MG63 (cell line): ENCODE data around the gene MRE11. TPM values are rescaled to one million over a fixed set of nuclear protein-coding genes. Genes with fewer than 3 reads are reported as not detected.

Source experiments
- DNase-seq: peaks from one replicate; pipeline ENCODE4 v3.0.0-alpha.2; 2020
- H3K27me3 ChIP-seq: fragments of 250-450 bp; sonication (Bioruptor Pico); 2 replicates; pipeline ENCODE4 v1.5.1; 2020; ENCODE audit warnings: mild to moderate bottlenecking, moderate library complexity
- H3K36me3 ChIP-seq: fragments of 250-450 bp; sonication (Bioruptor Pico); 2 replicates; pipeline ENCODE4 v1.5.1; 2020; ENCODE audit warnings: mild to moderate bottlenecking, moderate library complexity
- H3K4me3 ChIP-seq: fragments of 250-450 bp; sonication (Bioruptor Pico); 2 replicates; pipeline ENCODE4 v1.5.1; 2020; ENCODE audit warnings: mild to moderate bottlenecking, moderate library complexity
- H3K9me3 ChIP-seq: fragments of 250-450 bp; sonication (Bioruptor Pico); 2 replicates; pipeline ENCODE4 v1.5.1; 2020; ENCODE audit warnings: mild to moderate bottlenecking, moderate library complexity
- total RNA-seq: library from RNA; depleted of rRNA; stranded (reverse); fragments of >200 nt; shearing (Covaris generic); gene quantifications from 2 replicates; pipeline ENCODE4 v1.2.3, GENCODE V29; 2014; ENCODE audit warnings: low replicate concordance; rRNA removed

MRE11 gene
- 8.8 and 27.8 TPM in 2 replicates for total RNA-seq

- Histone ChIP-seq H3K4me3 (peak within 1 kb of the TSS; percentile 91), H3K9me3 (no peaks in the 10 kb centered on the region), H3K27me3 (no peaks in the 10 kb centered on the region), H3K36me3 (peaks cover 24% of the 10 kb centered on the region)
- peak; percentile 97 for DNase-seq
Measured at GRCh38 chr11:94493281-94494125, at the start of gene MRE11, which contains the start of gene ANKRD49. TSS of gene MRE11 (minus strand) at chr11:94493844. CDS start at chr11:94492801, 1,043 bp downstream. TSS of gene ANKRD49 (plus strand) at chr11:94493984. CDS start at chr11:94496694, 2,710 bp downstream.

GRCh38 chr11:94539420-94539819, 45.8 kb upstream of the MRE11 start:
- no peaks in the 10 kb centered on the region for H3K27me3 ChIP-seq
- no peak overlapping the region for H3K4me3 ChIP-seq
- H3K36me3 ChIP-seq = no peaks in the 10 kb centered on the region
- DNase-seq = no peak
- no peaks in the 10 kb centered on the region for H3K9me3 ChIP-seq

- no peaks in the 10 kb centered on the region for H3K9me3 ChIP-seq
- 0 out of 2 replicates have a peak overlapping the region, but pooled peaks have one; percentile 2 for H3K4me3 ChIP-seq
- no peaks in the 10 kb centered on the region for H3K36me3 ChIP-seq
- peak; percentile 80 for DNase-seq
- H3K27me3 ChIP-seq = no peaks in the 10 kb centered on the region
Measured at GRCh38 chr11:94537031-94537600, 43.5 kb upstream of the MRE11 start.

DNA sequence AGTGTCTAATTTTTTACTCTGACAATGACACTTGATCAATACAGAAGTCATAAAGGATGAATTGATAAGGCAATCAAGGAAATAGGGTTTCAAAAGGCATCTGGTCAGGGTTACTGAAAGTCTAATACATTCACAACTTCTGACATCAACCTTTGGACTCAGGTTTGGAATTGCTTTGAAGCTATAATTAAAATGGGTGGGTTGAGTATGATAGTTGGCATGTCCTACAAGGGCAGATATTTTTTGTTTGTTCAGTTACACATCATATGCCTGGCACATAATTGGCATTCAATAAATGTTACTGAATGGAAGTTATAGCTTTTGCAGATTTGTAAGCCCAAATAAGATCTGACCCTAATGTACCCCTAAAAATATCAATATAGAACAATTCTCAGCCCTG, 42.7 kb upstream of the MRE11 start:
- H3K9me3 ChIP-seq = no peaks in the 10 kb centered on the region
- no peaks in the 10 kb centered on the region for H3K27me3 ChIP-seq
- 0 out of 2 replicates have a peak overlapping the region, but pooled peaks have one; percentile 2 for H3K4me3 ChIP-seq
- no peaks in the 10 kb centered on the region for H3K36me3 ChIP-seq
- no peak for DNase-seq

GRCh38 chr11:94533696-94534630, 40.3 kb upstream of the MRE11 start:
- H3K9me3 ChIP-seq = no peaks in the 10 kb centered on the region
- H3K27me3 ChIP-seq = no peaks in the 10 kb centered on the region
- no peak overlapping the region for H3K4me3 ChIP-seq
- DNase-seq = no peak
- no peaks in the 10 kb centered on the region for H3K36me3 ChIP-seq

DNA sequence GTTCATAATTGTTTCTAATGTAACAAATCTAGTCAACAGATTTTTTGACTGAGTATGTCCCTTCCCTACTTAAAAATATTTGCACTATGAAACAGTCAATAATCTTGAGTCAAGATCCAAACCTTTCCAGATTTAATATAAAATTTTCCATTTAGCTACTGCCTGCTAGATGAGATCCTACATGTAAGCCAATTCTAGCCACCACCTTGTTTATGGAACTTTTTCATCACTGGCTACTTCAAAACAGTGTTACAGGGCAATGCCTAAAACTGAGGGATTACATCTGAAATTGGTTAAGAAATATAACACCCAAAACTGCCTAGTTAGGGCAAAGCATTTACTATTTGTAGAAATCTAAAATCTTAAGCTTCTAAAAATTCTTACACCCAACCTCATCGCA, 39.6 kb upstream of the MRE11 start:
- no peak overlapping the region for H3K4me3 ChIP-seq
- no peaks in the 10 kb centered on the region for H3K9me3 ChIP-seq
- no peak for DNase-seq
- H3K36me3 ChIP-seq = no peaks in the 10 kb centered on the region
- H3K27me3 ChIP-seq = no peaks in the 10 kb centered on the region

DNA sequence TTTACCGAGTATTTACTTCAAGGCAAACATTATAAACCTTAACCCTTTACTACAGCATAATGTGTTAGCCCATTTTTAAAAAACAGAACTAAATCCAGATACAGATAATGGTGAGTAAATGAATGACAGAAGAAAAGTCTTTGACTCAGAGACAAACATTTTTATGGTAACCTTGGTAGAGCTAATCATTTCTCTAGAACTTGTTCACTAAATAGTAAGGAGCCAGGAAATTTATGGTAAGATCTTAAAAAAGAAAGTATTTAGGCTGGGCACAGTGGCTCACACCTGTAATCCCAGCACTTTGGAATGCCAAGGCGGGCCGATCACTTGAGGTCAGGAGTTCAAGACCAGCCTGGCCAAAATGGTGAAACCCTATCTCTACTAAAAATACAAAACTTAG, 38.6 kb upstream of the MRE11 start:
- H3K36me3 ChIP-seq = no peaks in the 10 kb centered on the region
- no peak for DNase-seq
- no peaks in the 10 kb centered on the region for H3K27me3 ChIP-seq
- no peak overlapping the region for H3K4me3 ChIP-seq
- H3K9me3 ChIP-seq = no peaks in the 10 kb centered on the region

- DNase-seq = no peak
- Histone ChIP-seq H3K27me3 (no peaks in the 10 kb centered on the region), H3K9me3 (no peaks in the 10 kb centered on the region), H3K36me3 (no peaks in the 10 kb centered on the region), H3K4me3 (no peak overlapping the region)
Measured at GRCh38 chr11:94528551-94528950, 34.9 kb upstream of the MRE11 start.

GRCh38 chr11:94526645-94527438, 33.2 kb upstream of the MRE11 start:
- Histone ChIP-seq H3K4me3 (no peak overlapping the region), H3K36me3 (no peaks in the 10 kb centered on the region), H3K9me3 (no peaks in the 10 kb centered on the region), H3K27me3 (no peaks in the 10 kb centered on the region)
- DNase-seq = no peak

DNA sequence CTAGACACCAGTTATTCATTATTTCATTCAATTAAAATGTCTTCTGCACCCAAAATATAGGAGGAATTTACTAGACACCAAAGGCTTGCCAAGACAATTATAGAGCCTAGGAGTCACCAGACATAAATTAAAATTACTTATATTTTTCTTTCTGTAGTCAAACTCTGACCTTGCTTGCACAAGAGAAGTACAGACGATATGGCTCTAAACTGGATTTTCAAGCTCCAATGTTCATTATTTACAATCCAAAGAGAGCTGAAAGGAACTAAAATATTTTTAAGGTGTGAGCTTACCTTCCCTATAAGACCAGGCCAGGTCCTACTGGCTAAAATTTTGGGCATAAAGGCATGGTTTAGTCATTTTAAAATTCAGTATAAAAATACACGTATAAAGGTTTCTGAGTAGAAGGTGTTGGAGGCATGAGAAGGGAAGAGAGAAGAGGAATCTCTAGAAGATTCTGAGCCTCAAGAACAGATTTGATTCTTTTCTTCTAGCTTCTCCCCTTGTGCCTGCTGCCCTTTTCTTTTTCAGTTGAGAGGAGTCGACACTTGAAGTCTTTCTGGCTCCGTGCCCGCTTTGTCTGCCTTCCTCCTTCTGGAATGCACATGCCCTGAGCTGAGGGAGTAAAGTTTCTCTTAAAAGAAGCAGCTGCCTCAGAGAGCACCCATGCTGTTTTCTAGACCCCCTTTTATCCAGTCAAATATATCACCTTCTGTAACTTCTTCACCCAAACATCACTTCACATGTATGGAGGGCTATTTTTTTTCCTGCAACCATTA, 32.1 kb upstream of the MRE11 start:
- Histone ChIP-seq H3K27me3 (no peaks in the 10 kb centered on the region), H3K9me3 (no peaks in the 10 kb centered on the region), H3K4me3 (no peak overlapping the region), H3K36me3 (no peaks in the 10 kb centered on the region)
- peak; percentile 66 for DNase-seq

- Histone ChIP-seq H3K9me3 (no peaks in the 10 kb centered on the region), H3K36me3 (no peaks in the 10 kb centered on the region), H3K27me3 (no peaks in the 10 kb centered on the region), H3K4me3 (no peak overlapping the region)
- no peak for DNase-seq
Measured at GRCh38 chr11:94524341-94524740, 30.7 kb upstream of the MRE11 start.

GRCh38 chr11:94521684-94522083, 28.0 kb upstream of the MRE11 start:
- H3K36me3 ChIP-seq = no peaks in the 10 kb centered on the region
- no peak overlapping the region for H3K4me3 ChIP-seq
- H3K9me3 ChIP-seq = no peaks in the 10 kb centered on the region
- H3K27me3 ChIP-seq = no peaks in the 10 kb centered on the region
- DNase-seq = no peak

DNA sequence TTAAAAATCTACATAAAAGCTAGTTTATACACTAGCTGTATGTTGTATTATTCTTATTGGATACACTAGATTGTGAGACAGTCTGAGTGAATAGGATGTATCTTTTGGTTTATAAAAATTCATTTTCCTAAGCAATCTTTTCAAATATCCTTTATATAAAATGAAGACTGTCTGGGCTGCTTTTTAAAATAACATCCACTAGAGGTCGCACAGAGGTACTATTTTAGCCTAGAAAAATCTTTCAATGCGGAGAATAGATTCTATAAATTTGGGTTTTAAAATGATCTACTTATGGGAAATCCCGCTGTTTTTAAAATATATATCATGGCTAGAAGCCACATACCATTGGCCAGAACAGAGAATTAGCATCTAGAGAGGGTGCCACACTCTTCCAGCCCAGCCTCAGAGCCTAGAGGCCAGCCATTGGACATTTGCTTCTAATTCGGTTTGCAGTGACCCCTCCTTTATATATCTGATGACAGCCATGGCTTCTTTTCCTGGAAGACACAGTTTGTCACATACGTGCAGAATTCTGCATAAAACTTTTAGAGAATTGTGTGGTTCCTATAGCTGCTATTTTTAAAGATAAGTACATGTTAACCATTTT, 25.9 kb upstream of the MRE11 start:
- Histone ChIP-seq H3K27me3 (no peaks in the 10 kb centered on the region), H3K9me3 (no peaks in the 10 kb centered on the region), H3K4me3 (no peak overlapping the region), H3K36me3 (no peaks in the 10 kb centered on the region)
- DNase-seq = no peak

- no peaks in the 10 kb centered on the region for H3K9me3 ChIP-seq
- no peaks in the 10 kb centered on the region for H3K36me3 ChIP-seq
- no peak for DNase-seq
- no peak overlapping the region for H3K4me3 ChIP-seq
- no peaks in the 10 kb centered on the region for H3K27me3 ChIP-seq
Measured at GRCh38 chr11:94518300-94518699, 24.7 kb upstream of the MRE11 start.

GRCh38 chr11:94516725-94517124, 23.1 kb upstream of the MRE11 start:
- no peak overlapping the region for H3K4me3 ChIP-seq

More at GRCh38 chr11:94516725-94517124, 23.1 kb upstream of the MRE11 start:
- H3K9me3 ChIP-seq = no peaks in the 10 kb centered on the region
- no peak for DNase-seq
- no peaks in the 10 kb centered on the region for H3K36me3 ChIP-seq
- H3K27me3 ChIP-seq = no peaks in the 10 kb centered on the region
